GM12892 (cell line): ENCODE data around the gene LY6G6C.

ENCODE experiments used
- POLR2A ChIP-seq: IDR thresholded peaks from 2 replicates; pipeline ENCODE4 v1.6.1; 2011; ENCODE audit warnings: low read depth, low read length, control low read depth
- POLR2AphosphoS5 ChIP-seq: IDR thresholded peaks from 2 replicates; pipeline ENCODE4 v1.6.1; 2011; ENCODE audit warnings: low read depth, low read length, control low read depth
- TAF1 ChIP-seq: IDR thresholded peaks from 2 replicates; pipeline ENCODE4 v1.6.1; 2011; ENCODE audit warnings: low read depth, mild to moderate bottlenecking, control low read depth, low read length, borderline replicate concordance

DNA sequence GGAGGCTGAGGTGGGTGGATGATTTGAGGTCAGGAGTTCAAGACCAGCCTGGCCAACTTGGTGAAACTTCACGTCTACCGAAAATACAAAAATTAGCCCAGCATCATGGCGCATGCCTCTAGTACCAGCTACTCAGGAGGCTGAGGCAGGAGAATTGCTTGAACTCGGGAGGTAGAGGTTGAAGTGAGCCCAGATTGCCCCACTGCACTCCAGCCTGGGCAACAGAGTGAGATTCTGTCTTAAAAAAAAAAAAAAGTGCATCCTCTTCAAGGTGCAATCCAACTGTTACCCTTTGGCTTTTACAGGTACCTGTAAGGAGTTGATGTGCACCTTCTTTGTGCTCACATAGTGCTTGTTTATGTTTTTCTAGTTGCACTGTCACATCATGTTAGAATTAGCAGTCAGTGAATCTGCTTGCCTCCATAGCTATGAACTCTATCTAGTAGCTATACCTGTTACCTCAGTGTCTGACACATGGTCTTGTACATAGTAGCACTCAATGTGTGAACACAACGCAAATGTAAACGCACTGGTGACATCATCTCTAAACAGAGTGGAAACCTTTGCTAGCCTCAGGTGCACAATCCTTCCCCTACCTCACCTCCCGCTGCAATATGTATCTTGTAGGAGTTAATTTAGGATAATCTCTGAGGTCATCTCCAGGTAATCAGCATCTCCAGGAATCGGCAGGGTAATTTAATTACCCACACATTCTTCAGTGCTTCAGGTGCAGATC lies 27.9 kb upstream of the LY6G6C start:
- no peak for TF ChIP-seq POLR2A
- no peak for TF ChIP-seq POLR2AphosphoS5
- TF ChIP-seq TAF1: no peak
